Fibroblast of pulmonary artery (primary cell): ENCODE results near the gene MAP3K2.

Source experiments
- DNase-seq: peaks from one replicate; pipeline ENCODE4 v3.0.0-alpha.2; 2010; ENCODE audit warnings: low read depth
- H3K4me3 ChIP-seq: replicated peaks from 2 replicates; pipeline ENCODE4 v1.5.1; 2011; ENCODE audit warnings: low read depth, mild to moderate bottlenecking, control low read depth, low read length, moderate library complexity
- CTCF ChIP-seq: IDR thresholded peaks from 2 replicates; pipeline ENCODE4 v1.5.1; 2011; ENCODE audit warnings: mild to moderate bottlenecking, control low read depth, low read length, inconsistent platforms; ENCODE audit errors: missing control alignments

The MAP3K2 gene

GRCh38 chr2:127419448-127420038 lies 31.8 kb upstream of the MAP3K2 start:
- no peak for TF ChIP-seq CTCF
- no peak overlapping the region for H3K4me3 ChIP-seq
- DNase-seq: no peak

GRCh38 chr2:127419112-127419430 lies 31.3 kb upstream of the MAP3K2 start:
- DNase-seq: no peak
- no peak overlapping the region for H3K4me3 ChIP-seq
- no peak for TF ChIP-seq CTCF

- no peak for TF ChIP-seq CTCF
- no peak for DNase-seq
- no peak within 1 kb of the TSS for H3K4me3 ChIP-seq
Observed at GRCh38 chr2:127418300-127419111, 30.7 kb upstream of the MAP3K2 start, which contains the start of gene PROC. Gene PROC, plus strand, starts transcription at chr2:127418427. Its CDS starts 1,516 bp downstream, at chr2:127419943.

- no peak for DNase-seq
- TF ChIP-seq CTCF: no peak
- H3K4me3 ChIP-seq: no peak overlapping the region
Observed at GRCh38 chr2:127417406-127417805, 29.6 kb upstream of the MAP3K2 start.

GRCh38 chr2:127416506-127417001 lies 28.8 kb upstream of the MAP3K2 start:
- DNase-seq: no peak
- no peak overlapping the region for H3K4me3 ChIP-seq
- TF ChIP-seq CTCF: no peak

- no peak for DNase-seq
- peak overlapping the region; percentile 28 for H3K4me3 ChIP-seq
Observed at GRCh38 chr2:127415593-127416505, 28.1 kb upstream of the MAP3K2 start.

More at GRCh38 chr2:127415593-127416505, 28.1 kb upstream of the MAP3K2 start:
- TF ChIP-seq CTCF: peak; percentile 42
